Stimulated activated CD4-positive, alpha-beta T cell treated with anti-CD3 and anti-CD28 coated beads, Interleukin-15, amount 100 ng/mL, for 48 hours (primary cell): ENCODE measurements around the gene KAT14.
"Not testable (repeated sequence)": the region's sequence is repeated elsewhere in the genome, so short reads cannot be mapped to it uniquely, and the experiment has no call there.

Source experiments
- DNase-seq, 2 donors: peaks; one replicate each; pipeline ENCODE4 v3.0.0-alpha.2; 2020; ENCODE audit warnings: low read depth in 2 of 2

Gene KAT14

GRCh38 chr20:18154342-18154741 lies 16.7 kb downstream of the KAT14 start:
- DNase-seq: no peak

- no peak for DNase-seq
Measured at GRCh38 chr20:18156045-18156444, 18.4 kb downstream of the KAT14 start.

- no peak for DNase-seq
Measured at GRCh38 chr20:18164356-18164755, 26.7 kb downstream of the KAT14 start.

DNA sequence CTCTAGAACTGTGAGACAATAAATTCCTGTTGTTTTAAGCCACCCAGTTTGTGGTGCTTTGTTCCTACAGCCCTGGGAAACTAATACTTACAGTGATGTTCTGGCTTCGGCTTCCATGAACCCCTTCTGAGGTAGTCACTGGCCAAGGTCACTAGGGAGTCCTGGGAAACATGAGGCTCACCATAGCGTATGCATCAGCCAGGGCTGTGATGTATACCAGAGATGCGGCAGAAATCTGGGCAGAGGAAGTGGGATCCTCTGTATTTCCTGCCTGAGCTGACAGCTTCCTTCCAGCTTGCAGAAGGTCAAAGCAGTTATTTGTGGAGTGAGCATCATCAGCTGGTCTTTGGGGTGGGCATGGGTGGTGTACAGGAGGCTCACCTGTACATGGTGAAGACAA lies 27.9 kb downstream of the KAT14 start:
- DNase-seq: no peak

DNA sequence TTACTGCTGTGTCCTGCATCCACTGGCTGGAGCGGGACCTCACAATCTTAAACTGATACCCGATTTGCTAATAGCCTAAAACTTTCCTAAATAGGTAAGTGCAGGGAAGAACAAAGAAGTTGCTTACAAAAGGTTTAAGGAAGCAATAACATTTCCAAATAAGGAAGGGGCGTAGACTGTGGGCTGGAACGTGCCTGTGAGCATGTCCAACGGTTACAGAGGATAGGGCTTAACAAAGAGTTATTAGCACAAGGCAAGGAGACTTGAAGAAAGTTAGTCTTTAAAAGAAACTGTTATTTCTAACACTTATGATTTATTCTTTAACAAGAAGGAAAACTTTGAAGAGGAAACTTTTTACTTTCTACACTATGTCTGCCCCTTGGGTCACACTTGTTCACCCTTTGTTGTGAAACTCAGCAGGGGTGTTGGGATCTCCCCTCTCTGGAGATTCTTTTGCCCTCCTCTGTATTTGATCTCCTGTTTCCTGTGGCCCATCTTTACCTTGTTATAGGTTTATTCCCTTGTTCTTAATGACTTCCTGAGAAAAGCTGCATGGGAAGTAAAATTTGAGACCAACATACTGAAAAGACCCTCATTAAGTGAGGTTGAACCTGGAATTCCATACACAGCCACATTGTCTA lies 28.7 kb downstream of the KAT14 start:
- DNase-seq: no peak

- no peak for DNase-seq
Measured at GRCh38 chr20:18166950-18167349, 29.3 kb downstream of the KAT14 start.

DNA sequence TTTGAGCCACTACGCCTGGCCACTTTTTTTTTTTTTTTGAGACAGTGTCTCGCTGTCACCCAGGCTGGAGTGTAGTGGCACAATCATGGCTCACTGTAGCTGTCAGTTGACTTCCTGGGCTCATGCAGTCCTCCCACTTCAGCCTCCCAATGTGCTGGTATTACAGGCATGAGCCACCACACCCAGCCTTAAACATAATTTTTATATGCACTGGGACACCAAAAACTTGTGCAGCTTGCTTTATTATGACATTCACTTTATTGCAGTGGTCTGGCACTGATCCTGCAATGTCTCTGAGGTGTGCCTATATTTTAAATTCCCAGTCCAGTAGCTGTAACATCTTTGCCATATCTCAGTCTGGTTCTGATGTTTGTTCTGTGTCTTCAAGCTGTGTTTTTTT lies 34.7 kb downstream of the KAT14 start:
- DNase-seq: no peak

GRCh38 chr20:18174906-18175683 lies 37.4 kb downstream of the KAT14 start:
- DNase-seq: no peak

- DNase-seq: no peak
Measured at GRCh38 chr20:18176318-18176785, 38.7 kb downstream of the KAT14 start.

GRCh38 chr20:18180366-18180765 lies 42.7 kb downstream of the KAT14 start:
- not testable (repeated sequence) for DNase-seq

DNA sequence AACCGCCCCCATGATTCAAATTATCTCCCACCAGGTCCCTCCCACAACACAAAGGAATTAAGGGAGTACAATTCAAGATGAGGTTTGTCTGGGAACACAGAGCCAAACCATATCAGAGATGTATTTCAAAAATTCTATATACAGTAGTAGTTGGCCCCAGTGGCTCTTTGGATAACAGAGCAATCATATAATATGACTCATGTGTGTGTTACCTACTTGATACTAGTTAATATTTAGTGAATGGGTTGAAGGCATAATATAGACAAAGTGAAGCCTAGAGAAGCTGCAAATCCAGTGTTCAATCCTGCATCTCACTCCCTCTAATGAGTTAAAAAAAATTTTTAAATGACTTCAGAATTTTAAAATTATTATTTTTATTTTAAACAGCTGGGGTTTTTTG lies 43.2 kb downstream of the KAT14 start:
- DNase-seq: no peak

- DNase-seq: no peak
Measured at GRCh38 chr20:18187020-18187419, 49.4 kb downstream of the KAT14 start.

- no peak for DNase-seq
Measured at GRCh38 chr20:18188434-18188833, 50.8 kb downstream of the KAT14 start.

DNA sequence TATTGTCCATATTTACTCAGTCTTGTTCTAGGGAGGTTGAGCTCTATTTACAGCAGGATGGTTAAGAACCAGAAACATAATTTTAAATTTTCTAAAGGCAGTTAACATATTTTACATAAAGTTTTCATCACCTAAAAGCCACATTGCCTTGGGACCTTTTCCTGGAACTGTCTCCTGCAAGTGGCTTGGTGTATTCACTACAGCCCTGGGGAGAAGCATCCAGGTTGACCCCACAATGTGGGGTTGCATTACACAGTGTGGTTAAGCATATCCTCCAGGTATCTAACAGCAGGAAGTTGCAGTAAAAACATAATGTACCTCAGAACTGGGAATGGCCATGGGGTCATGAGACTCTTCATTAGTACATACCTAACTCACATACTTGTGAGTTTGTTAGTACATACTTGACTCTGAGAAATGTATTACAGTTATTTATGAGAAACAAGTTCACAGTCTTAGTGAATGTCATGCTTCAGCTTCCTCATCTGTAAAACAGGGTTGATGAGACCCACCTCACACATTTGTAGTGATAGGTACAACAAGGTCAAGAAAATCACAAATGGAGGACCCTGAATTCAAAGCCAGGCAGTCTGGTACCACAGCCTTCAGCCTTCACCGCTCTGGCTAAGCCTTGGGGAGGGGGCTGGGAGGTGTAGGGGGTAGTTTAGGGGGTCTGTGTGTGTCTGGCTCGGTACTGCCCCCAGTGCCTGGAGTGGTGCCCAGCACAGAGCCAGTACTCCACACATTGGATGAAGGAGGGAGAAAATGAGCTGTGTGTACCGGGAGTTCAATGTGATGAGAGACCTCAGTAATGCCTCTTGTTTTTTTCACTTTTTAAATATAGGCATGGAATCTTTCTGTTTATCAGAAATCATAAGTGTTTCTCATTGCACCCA lies 52.9 kb downstream of the KAT14 start:
- DNase-seq: no peak

DNA sequence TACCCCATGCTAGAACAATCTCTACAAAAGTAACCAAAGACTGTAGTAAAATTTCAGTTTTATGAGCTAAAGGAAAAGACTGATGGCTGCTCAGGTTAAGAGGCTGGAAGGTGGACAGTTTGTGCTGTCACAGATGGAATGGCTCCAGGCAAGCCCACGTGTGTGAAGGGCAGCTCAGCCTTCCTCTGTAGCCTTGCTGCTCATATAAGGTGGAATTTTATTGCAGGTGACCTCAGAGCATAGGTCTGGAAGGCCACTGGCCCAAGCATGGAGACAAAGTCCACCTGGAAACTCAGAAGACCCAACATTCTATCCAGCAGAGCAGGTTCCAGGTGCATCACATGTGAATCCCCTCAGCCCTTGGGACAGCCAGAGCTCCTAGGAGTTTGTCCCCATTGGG lies 53.6 kb downstream of the KAT14 start:
- no peak for DNase-seq

DNA sequence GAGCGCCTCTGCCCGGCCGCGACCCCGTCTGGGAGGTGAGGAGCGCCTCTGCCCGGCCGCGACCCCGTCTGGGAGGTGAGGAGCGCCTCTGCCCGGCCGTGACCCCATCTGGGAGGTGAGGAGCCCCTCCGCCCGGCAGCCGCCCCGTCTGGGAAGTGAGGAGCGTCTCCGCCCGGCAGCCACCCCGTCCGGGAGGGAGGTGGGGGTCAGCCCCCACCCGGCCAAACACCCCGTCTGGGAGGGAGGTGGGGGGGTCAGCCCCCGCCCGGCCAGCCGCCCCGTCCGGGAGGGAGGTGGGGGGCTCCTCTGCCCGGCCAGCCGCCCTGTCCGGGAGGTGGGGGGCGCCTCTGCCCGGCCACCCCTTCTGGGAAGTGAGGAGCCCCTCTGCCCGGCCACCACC lies 56.8 kb downstream of the KAT14 start:
- DNase-seq: not testable (repeated sequence)

GRCh38 chr20:18195931-18196330 lies 58.3 kb downstream of the KAT14 start:
- DNase-seq: no peak

DNA sequence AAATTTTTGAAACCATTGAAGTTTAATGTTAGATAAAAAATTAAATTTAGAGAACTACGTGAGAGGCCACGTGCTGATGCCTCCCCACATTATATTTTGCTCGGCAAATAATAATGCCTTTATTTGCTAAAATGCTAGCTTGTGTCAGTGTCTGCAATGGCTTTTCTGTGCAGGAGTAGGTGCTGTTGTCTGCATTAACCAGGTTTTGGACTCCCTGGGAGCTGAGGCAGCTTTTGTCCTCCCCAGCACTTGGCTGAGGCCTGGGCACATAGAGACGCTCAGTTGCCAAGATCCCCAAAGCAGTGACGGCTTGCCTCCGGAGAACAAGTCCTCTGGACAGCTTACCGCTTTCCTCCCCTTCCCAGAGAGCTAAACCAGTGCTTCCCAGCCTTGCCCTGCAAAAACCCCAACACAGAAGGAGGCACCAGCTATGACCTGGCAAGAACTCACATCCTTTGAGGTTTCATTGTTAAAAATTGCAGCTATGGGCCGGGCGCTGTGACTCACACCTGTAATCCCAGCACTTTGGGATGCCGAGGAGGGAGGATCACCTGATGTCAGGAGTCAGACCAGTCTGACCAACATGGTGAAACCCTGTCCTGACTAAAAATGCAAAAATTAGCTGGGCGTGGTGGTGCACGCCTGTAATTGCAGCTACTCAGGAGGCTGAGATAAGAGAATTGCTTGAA lies 59.9 kb downstream of the KAT14 start:
- no peak for DNase-seq

- DNase-seq: no peak
Measured at GRCh38 chr20:18202966-18203365, 65.3 kb downstream of the KAT14 start.

DNA sequence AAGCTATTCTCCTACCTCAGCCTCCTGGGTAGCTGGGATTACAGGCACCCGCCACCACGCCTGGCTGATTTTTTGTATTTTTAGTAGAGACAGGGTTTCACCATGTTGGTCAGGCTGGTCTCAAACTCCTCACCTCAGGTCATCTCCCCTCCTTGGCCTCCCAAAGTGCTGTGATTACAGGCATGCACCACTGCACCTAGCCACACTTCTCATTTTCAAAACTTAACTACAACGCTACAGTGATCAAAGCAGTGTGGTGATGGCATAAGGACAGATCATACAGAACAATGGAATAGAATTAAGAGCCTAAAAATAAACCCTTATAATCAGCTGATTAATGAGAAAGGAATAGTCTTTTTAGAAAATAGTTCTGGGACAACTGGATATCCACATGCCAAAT lies 66.0 kb downstream of the KAT14 start:
- not testable (repeated sequence) for DNase-seq

DNA sequence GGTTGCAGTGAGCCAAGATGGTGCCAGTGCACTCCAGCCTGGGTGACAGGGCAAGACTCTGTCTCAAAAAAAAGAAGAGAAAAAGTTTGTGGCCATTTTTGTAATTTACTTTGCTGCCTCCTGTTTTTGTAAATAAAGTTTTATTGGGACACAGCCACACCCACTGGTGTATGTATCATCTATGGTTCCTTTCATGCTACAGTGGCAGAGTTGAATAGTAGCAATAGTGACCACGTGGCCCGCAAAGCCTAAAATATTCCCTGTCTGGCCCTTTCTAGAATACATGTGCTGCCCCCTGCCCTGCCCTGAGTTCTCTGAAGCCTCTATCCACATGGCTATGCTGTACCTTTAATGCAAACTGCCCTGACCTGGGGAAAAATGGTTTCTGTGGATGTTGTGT lies 75.3 kb downstream of the KAT14 start:
- DNase-seq: no peak

DNA sequence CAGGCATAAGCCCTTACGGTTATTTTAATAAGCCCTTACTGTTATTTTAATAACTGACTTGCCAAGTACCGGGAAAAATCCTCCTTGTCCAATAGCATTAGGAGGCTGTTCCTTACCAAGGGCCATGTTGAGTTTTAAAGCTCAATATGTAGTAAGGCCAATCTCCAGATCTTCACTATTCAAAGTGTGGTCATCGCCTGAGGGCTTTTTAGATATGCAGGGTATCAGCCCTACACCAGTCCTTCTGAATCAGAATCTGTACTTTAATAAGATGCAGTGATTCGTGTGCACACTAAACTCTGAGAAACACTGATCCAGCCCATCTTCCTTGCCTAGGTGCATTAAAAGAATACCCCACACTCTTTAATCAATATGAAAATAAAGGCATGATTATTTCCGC lies 77.9 kb downstream of the KAT14 start:
- DNase-seq: no peak
